DND-41 (cell line): ENCODE measurements around the gene RHOU.

Experiments used
- ATAC-seq: fragments of 200-7000 bp; cut with Tn5 transposase; 3 replicates; pipeline ENCODE4 v1.9.1; 2021; ENCODE audit warnings: low read depth; ENCODE audit not compliant: insufficient read depth
- DNase-seq: peaks from one replicate; pipeline ENCODE4 v3.0.0-alpha.2; 2020
- H2AFZ ChIP-seq: 2 replicates; pipeline ENCODE4 v1.6.0; 2012; ENCODE audit warnings: low read depth, low read length
- H3K27ac ChIP-seq: 2 replicates; pipeline ENCODE4 v1.5.1; 2012; ENCODE audit warnings: low read length, inconsistent platforms
- H3K27me3 ChIP-seq: fragments of 200-600 bp; sonication (generic); 2 replicates; pipeline ENCODE4 v1.6.0; 2012; ENCODE audit warnings: low read length, mild to moderate bottlenecking, inconsistent platforms; ENCODE audit not compliant: insufficient read depth, poor library complexity
- H3K36me3 ChIP-seq: 2 replicates; pipeline ENCODE4 v1.5.1; 2012; ENCODE audit warnings: low read length, inconsistent platforms; ENCODE audit not compliant: insufficient read depth
- H3K4me1 ChIP-seq: 2 replicates; pipeline ENCODE4 v1.5.1; 2012; ENCODE audit warnings: mild to moderate bottlenecking, low read length; ENCODE audit not compliant: insufficient read depth
- H3K4me2 ChIP-seq: 2 replicates; pipeline ENCODE4 v1.6.0; 2012; ENCODE audit warnings: mild to moderate bottlenecking, moderate library complexity, low read length, inconsistent platforms; ENCODE audit not compliant: insufficient read depth
- H3K4me3 ChIP-seq, 2 experiments: fragments of 200-600 bp in 1 of 2; shearing (Covaris generic) in 1 of 2; 2 replicates each; pipeline ENCODE4 v1.5.1; 2012 to 2016; ENCODE audit warnings: inconsistent platforms in 2 of 2, low read length in 2 of 2, mild to moderate bottlenecking in 2 of 2, low read depth in 1 of 2, moderate library complexity in 1 of 2
- H3K79me2 ChIP-seq: 2 replicates; pipeline ENCODE4 v1.6.0; 2012; ENCODE audit warnings: low read length, inconsistent platforms; ENCODE audit not compliant: insufficient read depth
- H3K9ac ChIP-seq: 2 replicates; pipeline ENCODE4 v1.6.0; 2012; ENCODE audit warnings: low read depth, mild to moderate bottlenecking, inconsistent platforms, low read length, moderate library complexity
- H3K9me3 ChIP-seq: 2 replicates; pipeline ENCODE4 v1.5.1; 2012; ENCODE audit warnings: low read length, moderate library complexity, mild to moderate bottlenecking, inconsistent platforms; ENCODE audit not compliant: insufficient read depth, severe bottlenecking
- H4K20me1 ChIP-seq: 2 replicates; pipeline ENCODE4 v1.6.0; 2012; ENCODE audit warnings: low read length; ENCODE audit not compliant: insufficient read depth
- CTCF ChIP-seq: IDR thresholded peaks from 2 replicates; pipeline ENCODE4 v1.5.1; 2012; ENCODE audit warnings: borderline replicate concordance, low read length, moderate library complexity, mild to moderate bottlenecking; ENCODE audit not compliant: poor library complexity, severe bottlenecking; ENCODE audit errors: extremely low read depth
- EZH2 ChIP-seq: IDR thresholded peaks from 3 replicates; pipeline ENCODE4 v1.6.1; 2012; ENCODE audit warnings: borderline replicate concordance, low read depth, mild to moderate bottlenecking, moderate library complexity, low read length, inconsistent platforms; ENCODE audit not compliant: severe bottlenecking

The RHOU gene

DNA sequence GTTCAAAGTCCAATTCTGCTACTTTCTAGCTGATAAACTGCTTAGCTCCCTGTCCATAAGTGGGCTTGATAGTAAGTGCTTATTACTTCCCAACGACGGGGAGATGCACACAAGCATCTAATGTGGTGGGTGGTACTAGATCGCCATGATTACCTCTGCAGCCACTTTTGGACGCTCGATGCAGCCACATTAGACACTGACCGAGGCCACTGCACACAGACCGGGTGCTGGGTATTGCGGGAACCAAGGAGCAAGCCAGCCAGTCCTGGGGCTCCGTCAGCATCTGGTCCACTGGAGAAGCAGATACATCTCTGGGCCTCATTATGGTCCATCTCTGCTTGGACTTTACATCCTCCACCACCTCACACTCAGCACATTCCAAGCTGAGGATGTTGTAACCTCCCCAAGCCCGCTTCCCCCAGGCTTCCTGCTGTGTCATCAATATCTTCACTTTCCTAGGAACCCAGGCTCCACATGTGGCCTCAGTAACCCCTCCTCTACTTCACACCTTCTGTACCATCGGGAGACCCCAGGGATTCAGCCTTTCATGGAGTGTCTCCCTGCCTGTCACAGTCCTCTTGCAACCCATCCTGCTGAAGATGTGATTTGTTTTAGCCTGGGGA is 48.2 kb downstream of the RHOU start:
- ATAC-seq (no peak), DNase-seq (no peak)
- no peaks in the 10 kb centered on the region for H3K4me1 ChIP-seq
- no peaks in the 10 kb centered on the region for H3K79me2 ChIP-seq
- H3K36me3 ChIP-seq = no peaks in the 10 kb centered on the region
- peaks cover 5% of the 10 kb centered on the region for H3K27me3 ChIP-seq
- no peak overlapping the region for H3K4me2 ChIP-seq
- TF ChIP-seq EZH2 = no peak
- TF ChIP-seq CTCF = no peak
- no peak overlapping the region for H3K9ac ChIP-seq
- H3K27ac ChIP-seq = no peak overlapping the region
- H4K20me1 ChIP-seq = peaks cover 5% of the 10 kb centered on the region; the same call in 1 of the 2 replicates
- H3K9me3 ChIP-seq = no peaks in the 10 kb centered on the region
- H2AFZ ChIP-seq = no peak overlapping the region
- no peak overlapping the region for H3K4me3 ChIP-seq

DNA sequence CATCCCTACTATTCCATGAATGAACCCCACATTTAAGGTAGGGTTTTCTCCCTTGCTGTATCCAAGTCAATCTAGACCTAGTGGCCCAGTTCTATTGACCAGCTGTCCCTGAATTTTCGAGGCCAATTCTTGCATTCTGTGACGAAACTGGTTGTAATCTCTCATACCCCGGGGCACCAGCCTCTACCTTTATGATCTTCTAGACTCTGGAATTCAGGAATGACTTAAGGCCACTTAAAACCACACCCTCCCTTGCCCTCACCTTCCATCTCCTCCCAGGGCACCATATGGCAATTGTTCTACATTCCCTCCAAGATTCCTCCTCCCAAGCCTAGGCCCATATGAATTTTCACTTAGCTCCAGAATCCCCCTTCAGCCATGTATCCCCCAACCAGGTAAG is 48.9 kb downstream of the RHOU start:
- H3K9me3 ChIP-seq = no peaks in the 10 kb centered on the region
- H3K4me1 ChIP-seq = no peaks in the 10 kb centered on the region
- no peak overlapping the region for H3K27ac ChIP-seq
- TF ChIP-seq EZH2 (no peak), CTCF (no peak)
- no peak overlapping the region for H3K4me3 ChIP-seq
- no peak overlapping the region for H3K4me2 ChIP-seq
- no peaks in the 10 kb centered on the region for H3K79me2 ChIP-seq
- H3K27me3 ChIP-seq = peaks cover 5% of the 10 kb centered on the region
- no peaks in the 10 kb centered on the region for H3K36me3 ChIP-seq
- H4K20me1 ChIP-seq = peaks cover 5% of the 10 kb centered on the region; the same call in 1 of the 2 replicates
- no peak overlapping the region for H2AFZ ChIP-seq
- ATAC-seq (no peak), DNase-seq (no peak)
- H3K9ac ChIP-seq = no peak overlapping the region

GRCh38 chr1:228785366-228786330 is 50.4 kb downstream of the RHOU start:
- Histone ChIP-seq H3K9ac (no peak overlapping the region), H3K79me2 (no peaks in the 10 kb centered on the region), H2AFZ (no peak overlapping the region), H3K9me3 (no peaks in the 10 kb centered on the region), H3K4me2 (no peak overlapping the region), H3K36me3 (no peaks in the 10 kb centered on the region), H3K27ac (no peak overlapping the region), H4K20me1 (peaks cover 5% of the 10 kb centered on the region; the same call in 1 of the 2 replicates), H3K27me3 (no peaks in the 10 kb centered on the region), H3K4me3 (no peak overlapping the region), H3K4me1 (no peaks in the 10 kb centered on the region)
- DNase-seq (no peak), ATAC-seq (no peak)
- no peak for TF ChIP-seq EZH2
- no peak for TF ChIP-seq CTCF
